ENCODE data around the gene ZMYND12.
A peak's percentile ranks its signal among the peaks of the same experiment; 100 is the strongest.

Gene ZMYND12

DNA sequence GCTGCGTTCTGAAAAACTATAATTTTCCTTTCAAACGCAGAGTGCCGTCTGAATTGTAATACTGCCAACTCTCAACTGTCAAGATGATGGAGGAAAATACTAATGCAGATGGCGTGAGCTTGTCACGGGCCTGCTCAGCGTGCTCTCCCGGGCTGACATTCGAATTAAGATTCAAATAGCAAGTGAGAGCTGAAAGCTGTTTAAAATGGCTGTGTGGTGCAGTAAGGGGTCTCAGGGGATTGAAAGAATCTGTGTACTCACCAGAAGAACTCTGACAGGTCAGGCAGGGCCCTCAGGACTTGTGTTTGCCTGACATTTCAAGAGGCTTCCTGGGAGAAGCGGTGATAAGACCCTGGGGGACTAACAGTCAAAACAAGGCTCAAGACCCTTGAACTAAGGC lies 33.1 kb downstream of the ZMYND12 start:
- TF ChIP-seq, protein P1, sequence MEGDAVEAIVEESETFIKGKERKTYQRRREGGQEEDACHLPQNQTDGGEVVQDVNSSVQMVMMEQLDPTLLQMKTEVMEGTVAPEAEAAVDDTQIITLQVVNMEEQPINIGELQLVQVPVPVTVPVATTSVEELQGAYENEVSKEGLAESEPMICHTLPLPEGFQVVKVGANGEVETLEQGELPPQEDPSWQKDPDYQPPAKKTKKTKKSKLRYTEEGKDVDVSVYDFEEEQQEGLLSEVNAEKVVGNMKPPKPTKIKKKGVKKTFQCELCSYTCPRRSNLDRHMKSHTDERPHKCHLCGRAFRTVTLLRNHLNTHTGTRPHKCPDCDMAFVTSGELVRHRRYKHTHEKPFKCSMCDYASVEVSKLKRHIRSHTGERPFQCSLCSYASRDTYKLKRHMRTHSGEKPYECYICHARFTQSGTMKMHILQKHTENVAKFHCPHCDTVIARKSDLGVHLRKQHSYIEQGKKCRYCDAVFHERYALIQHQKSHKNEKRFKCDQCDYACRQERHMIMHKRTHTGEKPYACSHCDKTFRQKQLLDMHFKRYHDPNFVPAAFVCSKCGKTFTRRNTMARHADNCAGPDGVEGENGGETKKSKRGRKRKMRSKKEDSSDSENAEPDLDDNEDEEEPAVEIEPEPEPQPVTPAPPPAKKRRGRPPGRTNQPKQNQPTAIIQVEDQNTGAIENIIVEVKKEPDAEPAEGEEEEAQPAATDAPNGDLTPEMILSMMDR (IDR thresholded peaks at IDR 0.05; ENCODE audit: low read length): no peak
- TF ChIP-seq EZH2 (IDR thresholded peaks at IDR 0.05; ENCODE audit: borderline replicate concordance, low read length): no peak
- no peak overlapping the region for H2AFZ ChIP-seq (ENCODE audit: low read length)
- no peaks in the 10 kb centered on the region for H3K79me2 ChIP-seq (ENCODE audit: insufficient read depth, low read length)
- peaks cover 27% of the 10 kb centered on the region for H3K4me1 ChIP-seq (ENCODE audit: insufficient read depth, low read length, severe bottlenecking)
- peaks cover 12% of the 10 kb centered on the region; the same call in 1 of the 2 replicates for H3K27me3 ChIP-seq (ENCODE audit: insufficient read depth, low read length)
- no peaks in the 10 kb centered on the region for H3K36me3 ChIP-seq (ENCODE audit: insufficient read depth, low read length)
- no peaks in the 10 kb centered on the region for H3F3A ChIP-seq (ENCODE audit: insufficient read depth, low read length)
- H3K4me3 ChIP-seq (ENCODE audit: low read depth, low read length, poor library complexity, severe bottlenecking): no peak overlapping the region
- no peaks in the 10 kb centered on the region for H3K9me2 ChIP-seq (ENCODE audit: low read depth, low read length)
- no peak overlapping the region; the same call in 1 of the 2 replicates for H3K4me2 ChIP-seq (ENCODE audit: low read length)
- no peaks in the 10 kb centered on the region for H4K20me1 ChIP-seq (ENCODE audit: insufficient read depth, low read length)
- H3K9me3 ChIP-seq (ENCODE audit: low read length): no peaks in the 10 kb centered on the region
- no peak overlapping the region; the same call in 1 of the 2 replicates for H3K9ac ChIP-seq (ENCODE audit: low read length)
- H3K27ac ChIP-seq (ENCODE audit: low read depth, low read length, poor library complexity, severe bottlenecking): peak overlapping the region; percentile 85

DNA sequence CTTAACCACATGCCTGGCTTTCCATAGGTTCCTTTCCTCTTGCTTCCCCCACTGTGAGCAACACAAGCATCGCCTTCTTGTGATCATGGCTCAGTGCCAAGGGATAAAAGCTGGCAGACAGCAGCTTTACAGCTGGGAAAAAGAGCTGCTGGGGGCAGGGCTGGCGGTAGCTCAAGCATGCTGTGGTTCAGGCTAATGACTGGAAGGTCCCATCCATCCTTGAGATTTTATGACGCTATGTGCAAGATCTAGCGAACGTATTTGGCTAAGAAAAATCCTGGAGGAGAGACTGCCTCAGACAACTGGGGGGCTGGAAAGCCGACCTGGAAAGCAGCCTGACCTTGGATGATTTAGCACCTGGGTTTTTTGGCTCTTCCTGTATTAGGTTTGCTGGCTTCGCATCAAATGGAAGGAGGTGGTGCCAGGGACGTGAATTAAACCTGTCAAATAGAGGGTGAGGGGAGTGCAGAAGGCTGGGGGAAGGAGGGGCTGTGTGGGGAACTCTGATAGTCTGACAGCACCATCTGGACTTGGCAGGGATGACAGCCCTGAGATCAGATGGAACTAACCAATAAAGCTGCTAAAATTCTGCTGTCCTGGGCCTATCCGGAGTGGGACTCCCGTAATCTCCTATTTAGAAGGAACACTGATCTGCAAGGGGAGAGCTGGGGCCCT lies 34.8 kb downstream of the ZMYND12 start:
- Histone ChIP-seq H4K20me1 (ENCODE audit: insufficient read depth, low read length) (no peaks in the 10 kb centered on the region), H3K4me1 (ENCODE audit: insufficient read depth, low read length, severe bottlenecking) (peaks cover 27% of the 10 kb centered on the region), H2AFZ (ENCODE audit: low read length) (no peak overlapping the region), H3K79me2 (ENCODE audit: insufficient read depth, low read length) (no peaks in the 10 kb centered on the region), H3K27me3 (ENCODE audit: insufficient read depth, low read length) (peaks cover 12% of the 10 kb centered on the region; the same call in 1 of the 2 replicates), H3K27ac (ENCODE audit: low read depth, low read length, poor library complexity, severe bottlenecking) (no peak overlapping the region), H3K9ac (ENCODE audit: low read length) (no peak overlapping the region), H3K4me2 (ENCODE audit: low read length) (no peak overlapping the region), H3F3A (ENCODE audit: insufficient read depth, low read length) (no peaks in the 10 kb centered on the region), H3K4me3 (ENCODE audit: low read depth, low read length, poor library complexity, severe bottlenecking) (no peak overlapping the region), H3K9me3 (ENCODE audit: low read length) (no peaks in the 10 kb centered on the region), H3K9me2 (ENCODE audit: low read depth, low read length) (no peaks in the 10 kb centered on the region), H3K36me3 (ENCODE audit: insufficient read depth, low read length) (no peaks in the 10 kb centered on the region)
- no peak for TF ChIP-seq EZH2 (IDR thresholded peaks at IDR 0.05; ENCODE audit: borderline replicate concordance, low read length)
- TF ChIP-seq, protein P1 (IDR thresholded peaks at IDR 0.05; ENCODE audit: low read length): no peak

DNA sequence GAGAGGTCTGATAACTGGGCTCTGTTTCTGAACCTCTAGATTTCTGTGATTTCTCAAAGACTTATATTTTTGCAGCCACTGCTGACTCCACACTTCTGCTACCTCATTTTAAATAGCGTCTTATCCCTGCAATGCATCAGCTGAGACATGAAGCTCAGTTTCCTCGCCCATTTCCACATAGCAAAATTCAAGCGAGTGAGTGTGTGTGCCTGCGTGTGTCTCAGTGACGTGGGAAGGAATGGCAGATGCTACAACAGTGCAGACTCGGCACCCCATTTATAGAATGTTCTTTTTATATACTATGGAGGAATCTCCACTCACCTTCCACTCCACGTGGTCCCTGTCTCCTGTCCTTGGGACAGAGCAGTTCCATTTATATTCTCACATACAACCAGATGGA lies 35.7 kb downstream of the ZMYND12 start:
- no peaks in the 10 kb centered on the region for H3F3A ChIP-seq (ENCODE audit: insufficient read depth, low read length)
- H3K79me2 ChIP-seq (ENCODE audit: insufficient read depth, low read length): no peaks in the 10 kb centered on the region
- peaks cover 7% of the 10 kb centered on the region; the same call in 1 of the 2 replicates for H3K27me3 ChIP-seq (ENCODE audit: insufficient read depth, low read length)
- H3K27ac ChIP-seq (ENCODE audit: low read depth, low read length, poor library complexity, severe bottlenecking): no peak overlapping the region
- TF ChIP-seq, protein P1 (IDR thresholded peaks at IDR 0.05; ENCODE audit: low read length): no peak
- TF ChIP-seq EZH2 (IDR thresholded peaks at IDR 0.05; ENCODE audit: borderline replicate concordance, low read length): no peak
- H3K4me2 ChIP-seq (ENCODE audit: low read length): no peak overlapping the region
- H3K4me3 ChIP-seq (ENCODE audit: low read depth, low read length, poor library complexity, severe bottlenecking): no peak overlapping the region
- H3K9me2 ChIP-seq (ENCODE audit: low read depth, low read length): no peaks in the 10 kb centered on the region
- peaks cover 27% of the 10 kb centered on the region for H3K4me1 ChIP-seq (ENCODE audit: insufficient read depth, low read length, severe bottlenecking)
- no peaks in the 10 kb centered on the region for H3K36me3 ChIP-seq (ENCODE audit: insufficient read depth, low read length)
- H3K9ac ChIP-seq (ENCODE audit: low read length): no peak overlapping the region
- no peaks in the 10 kb centered on the region for H4K20me1 ChIP-seq (ENCODE audit: insufficient read depth, low read length)
- H2AFZ ChIP-seq (ENCODE audit: low read length): no peak overlapping the region
- H3K9me3 ChIP-seq (ENCODE audit: low read length): no peaks in the 10 kb centered on the region
